GM12865 (cell line): ENCODE data around the gene PPP4R3B.
A peak's percentile ranks its signal among the peaks of the same experiment; 100 is the strongest.
"Not testable (repeated sequence)": the region's sequence is repeated elsewhere in the genome, so short reads cannot be mapped to it uniquely, and the experiment has no call there.

Source experiments
- DNase-seq: peaks from one replicate; pipeline ENCODE4 v3.0.0; 2010; ENCODE audit warnings: low read depth
- H3K4me3 ChIP-seq: 2 replicates; pipeline ENCODE4 v1.5.1; 2011; ENCODE audit warnings: mild to moderate bottlenecking, low read depth, low read length, control low read depth
- TF ChIP-seq, protein P1 (sequence below): IDR thresholded peaks from 2 replicates; pipeline ENCODE4 v1.5.1; 2011; ENCODE audit warnings: low read length, control low read depth, low read depth, inconsistent platforms; ENCODE audit not compliant: insufficient read depth; ENCODE audit errors: missing control alignments

Gene PPP4R3B

DNA sequence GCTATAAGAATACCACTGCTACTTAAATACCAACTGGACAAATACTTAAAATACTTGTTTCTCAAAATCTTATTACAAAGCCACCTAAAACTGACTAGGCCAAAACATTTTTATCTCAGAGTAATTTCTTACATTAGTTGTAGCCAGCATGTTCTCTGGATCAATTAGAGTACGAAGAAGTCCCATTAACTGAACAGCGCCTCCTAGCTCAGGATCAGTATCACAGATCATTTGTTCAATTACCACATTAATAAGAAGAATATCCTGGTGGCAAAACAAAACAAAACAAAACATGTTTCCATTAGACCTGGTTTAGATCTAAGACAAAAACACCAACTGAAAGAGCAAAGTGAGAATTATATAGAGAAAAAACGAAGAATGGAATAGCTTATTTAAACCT lies 36.0 kb downstream of the PPP4R3B start:
- no peak overlapping the region for H3K4me3 ChIP-seq
- no peak for DNase-seq
- TF ChIP-seq, protein P1, sequence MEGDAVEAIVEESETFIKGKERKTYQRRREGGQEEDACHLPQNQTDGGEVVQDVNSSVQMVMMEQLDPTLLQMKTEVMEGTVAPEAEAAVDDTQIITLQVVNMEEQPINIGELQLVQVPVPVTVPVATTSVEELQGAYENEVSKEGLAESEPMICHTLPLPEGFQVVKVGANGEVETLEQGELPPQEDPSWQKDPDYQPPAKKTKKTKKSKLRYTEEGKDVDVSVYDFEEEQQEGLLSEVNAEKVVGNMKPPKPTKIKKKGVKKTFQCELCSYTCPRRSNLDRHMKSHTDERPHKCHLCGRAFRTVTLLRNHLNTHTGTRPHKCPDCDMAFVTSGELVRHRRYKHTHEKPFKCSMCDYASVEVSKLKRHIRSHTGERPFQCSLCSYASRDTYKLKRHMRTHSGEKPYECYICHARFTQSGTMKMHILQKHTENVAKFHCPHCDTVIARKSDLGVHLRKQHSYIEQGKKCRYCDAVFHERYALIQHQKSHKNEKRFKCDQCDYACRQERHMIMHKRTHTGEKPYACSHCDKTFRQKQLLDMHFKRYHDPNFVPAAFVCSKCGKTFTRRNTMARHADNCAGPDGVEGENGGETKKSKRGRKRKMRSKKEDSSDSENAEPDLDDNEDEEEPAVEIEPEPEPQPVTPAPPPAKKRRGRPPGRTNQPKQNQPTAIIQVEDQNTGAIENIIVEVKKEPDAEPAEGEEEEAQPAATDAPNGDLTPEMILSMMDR, result peak; percentile 9

DNA sequence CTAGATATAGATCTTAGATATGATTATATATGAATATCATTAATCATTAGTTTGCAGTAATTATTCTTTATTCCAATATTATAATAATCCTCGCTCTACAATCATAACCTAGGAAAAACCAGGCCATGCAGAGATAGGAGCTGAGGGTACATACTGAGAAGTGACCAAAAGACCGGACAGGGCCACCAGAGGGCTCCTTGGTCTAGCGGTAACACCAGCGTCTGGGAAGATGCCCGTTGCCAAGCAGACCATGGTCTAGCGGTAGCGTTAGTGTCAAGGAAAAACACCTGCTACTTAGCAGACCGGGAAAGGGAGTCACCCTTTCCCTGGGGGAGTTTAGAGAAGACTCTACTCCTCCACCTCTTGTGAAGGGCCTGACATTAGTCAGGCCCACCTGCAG lies 48.4 kb downstream of the PPP4R3B start:
- DNase-seq, H3K4me3 ChIP-seq: not testable (repeated sequence)

- TF ChIP-seq, protein P1, result no peak
- no peak for DNase-seq
- no peak overlapping the region for H3K4me3 ChIP-seq
Observed at GRCh38 chr2:55567298-55567697, 50.1 kb downstream of the PPP4R3B start.

GRCh38 chr2:55565613-55566012 lies 51.8 kb downstream of the PPP4R3B start:
- H3K4me3 ChIP-seq, result no peak overlapping the region
- TF ChIP-seq, protein P1, result no peak
- DNase-seq, result no peak

DNA sequence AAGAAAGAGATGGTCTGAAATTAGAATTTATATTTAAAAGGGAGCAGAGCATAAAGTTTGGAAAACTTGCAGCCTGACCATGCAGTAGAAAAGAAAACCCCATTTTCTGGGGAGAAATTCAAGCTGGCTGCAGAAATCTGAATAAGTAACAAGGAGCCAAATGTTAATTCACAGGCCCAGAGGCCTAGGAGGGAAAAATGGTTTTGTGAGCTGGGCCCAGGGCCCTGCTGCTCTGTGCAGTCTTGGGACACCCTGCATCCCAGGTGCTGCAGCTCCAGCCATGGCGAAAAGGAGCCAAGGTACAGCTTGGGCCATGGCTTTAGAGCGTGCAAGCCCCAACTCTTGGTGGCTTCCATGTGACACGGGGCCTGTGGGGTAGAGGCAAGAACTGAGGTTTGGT lies 56.6 kb downstream of the PPP4R3B start:
- DNase-seq, result no peak
- no peak overlapping the region for H3K4me3 ChIP-seq
- TF ChIP-seq, protein P1, result no peak

- no peak for DNase-seq
- H3K4me3 ChIP-seq, result no peak overlapping the region
- TF ChIP-seq, protein P1, result no peak
Observed at GRCh38 chr2:55556809-55557208, 60.6 kb downstream of the PPP4R3B start.

GRCh38 chr2:55555977-55556376 lies 61.4 kb downstream of the PPP4R3B start:
- no peak for DNase-seq
- TF ChIP-seq, protein P1, result no peak
- no peak overlapping the region for H3K4me3 ChIP-seq
